ENCODE measurements around the gene MT2A. TPM values are rescaled to one million over a fixed set of nuclear protein-coding genes. Genes with fewer than 3 reads are reported as not detected.

Gene MT2A
- total and polyA plus RNA-seq, 2 of the 13 experiments (the other 11 are each of a cell fraction or from before 2014, with no cell fraction given) = 135 to 371 TPM

GRCh38 chr16:56608043-56608875, at the start of gene MT2A (continued):
- TF ChIP-seq ZNF780A (CRISPR knock-in tag; IDR thresholded peaks at IDR 0.05) = peak; percentile 44; the same call in 1 of the 2 replicates
- TF ChIP-seq NKX3-1 (CRISPR knock-in tag; IDR thresholded peaks at IDR 0.05) = peak; percentile 83
- no peak for TF ChIP-seq MAFF (IDR thresholded peaks at IDR 0.05; ENCODE audit: low read depth, low read length)
- TF ChIP-seq CEBPB (IDR thresholded peaks at IDR 0.05; ENCODE audit: borderline replicate concordance, low read depth, low read length) = no peak
- TF ChIP-seq NFE2L1 (CRISPR knock-in tag; IDR thresholded peaks at IDR 0.05; ENCODE audit: borderline replicate concordance) = peak; percentile 88; the same call in 1 of the 2 replicates
- TF ChIP-seq ZNF18 (CRISPR knock-in tag; IDR thresholded peaks at IDR 0.05; ENCODE audit: insufficient replicate concordance) = peak; percentile 94
- peak; percentile 79 for TF ChIP-seq ZNF567 (CRISPR knock-in tag; IDR thresholded peaks at IDR 0.05; ENCODE audit: borderline replicate concordance)
- peak; percentile 88; the same call in 1 of the 2 replicates for TF ChIP-seq SNAPC2 (CRISPR knock-in tag; IDR thresholded peaks at IDR 0.05)
- TF ChIP-seq ZNF205 (CRISPR knock-in tag; IDR thresholded peaks at IDR 0.05) = peak; percentile 57
- TF ChIP-seq SOX6 (IDR thresholded peaks at IDR 0.05) = no peak
- peak; percentile 51 for TF ChIP-seq SOX6 (CRISPR knock-in tag; IDR thresholded peaks at IDR 0.05)
- TF ChIP-seq ZNF784 (CRISPR knock-in tag; IDR thresholded peaks at IDR 0.05; ENCODE audit: borderline replicate concordance) = peak; percentile 70; the same call in 1 of the 2 replicates
- TF ChIP-seq ZNF263 (CRISPR knock-in tag; IDR thresholded peaks at IDR 0.05) = no peak; the same call in 1 of the 2 replicates
- peak; percentile 87 for TF ChIP-seq ARID2 (CRISPR knock-in tag; IDR thresholded peaks at IDR 0.05; ENCODE audit: borderline replicate concordance)
- no peak; the same call in none of the 2 replicates for TF ChIP-seq ZNF878 (CRISPR knock-in tag; IDR thresholded peaks at IDR 0.05)
- peak; percentile 63; the same call in 1 of the 2 replicates for TF ChIP-seq ZNF512B (CRISPR knock-in tag; IDR thresholded peaks at IDR 0.05; ENCODE audit: borderline replicate concordance)
- TF ChIP-seq NFKB2 (CRISPR knock-in tag; IDR thresholded peaks at IDR 0.05; ENCODE audit: borderline replicate concordance) = peak; percentile 78; the same call in 1 of the 2 replicates
- TF ChIP-seq FOXK1 (CRISPR knock-in tag; IDR thresholded peaks at IDR 0.05; ENCODE audit: borderline replicate concordance, low read depth) = peak; percentile 39; the same call in 1 of the 2 replicates
